ELF-1 (cell line): ENCODE measurements around the gene GPR152.
"Not testable (repeated sequence)": the region's sequence is repeated elsewhere in the genome, so short reads cannot be mapped to it uniquely, and the experiment has no call there.

Experiments
- DNase-seq: peaks from one replicate; pipeline ENCODE4 v3.0.0-alpha.2; 2016; ENCODE audit warnings: low read depth, low spot score

Gene GPR152

DNA sequence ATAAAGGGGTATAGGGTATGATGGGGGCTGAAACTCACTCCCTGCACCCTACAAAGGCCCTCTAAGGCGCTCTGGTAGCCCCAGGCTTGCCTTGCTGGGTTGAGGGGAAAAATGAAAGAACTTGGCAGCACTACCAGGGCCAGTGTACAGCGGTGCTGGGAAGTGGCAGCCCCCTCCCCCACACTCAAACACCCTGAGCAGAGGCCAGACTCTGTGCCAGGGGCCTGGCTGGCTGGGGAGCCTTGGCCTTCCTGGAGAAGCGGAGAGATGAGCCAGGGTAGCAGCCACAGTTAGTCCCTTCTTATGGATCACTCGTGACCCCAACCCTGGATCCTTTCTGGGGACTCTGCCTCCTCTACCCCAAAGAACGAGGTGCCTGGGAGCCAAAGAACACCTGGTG, 13.8 kb upstream of the GPR152 start:
- DNase-seq: no peak

DNA sequence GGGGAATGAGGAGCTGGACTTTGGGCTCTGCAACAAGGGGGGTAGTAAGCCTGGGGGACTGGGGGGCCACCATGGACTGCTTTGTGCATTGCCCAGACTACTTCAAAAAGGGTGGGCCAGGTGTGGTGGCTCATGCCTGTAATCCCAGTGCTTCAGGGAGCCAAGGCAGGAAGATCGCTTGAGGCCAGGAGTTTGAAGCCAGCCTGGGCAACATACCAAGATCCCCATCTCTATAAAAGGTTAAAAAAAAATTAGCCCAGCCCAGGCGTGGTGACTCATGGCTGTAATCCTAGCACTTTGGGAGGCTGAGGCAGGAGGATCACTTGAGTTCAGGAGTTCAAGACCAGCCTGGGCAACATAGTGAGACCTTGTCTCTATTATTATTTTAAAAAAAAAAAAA, 13.0 kb upstream of the GPR152 start:
- DNase-seq: not testable (repeated sequence)

DNA sequence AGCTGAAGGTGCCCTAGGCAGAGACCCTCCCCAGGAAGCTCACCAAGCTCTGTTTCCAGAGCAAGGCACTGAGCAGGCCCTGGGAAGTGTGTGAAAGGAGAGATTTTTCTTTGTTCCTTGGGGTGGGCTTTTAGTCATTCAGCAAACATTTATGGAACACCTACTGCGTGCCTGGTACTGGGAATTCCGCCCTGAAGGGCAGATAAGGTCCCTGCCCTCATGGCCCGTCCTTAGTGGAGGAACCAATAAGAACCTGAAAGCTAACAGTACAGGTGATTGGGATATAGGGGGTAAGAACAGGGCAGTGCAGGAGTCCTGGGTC, 12.6 kb upstream of the GPR152 start:
- peak; percentile 40 for DNase-seq

DNA sequence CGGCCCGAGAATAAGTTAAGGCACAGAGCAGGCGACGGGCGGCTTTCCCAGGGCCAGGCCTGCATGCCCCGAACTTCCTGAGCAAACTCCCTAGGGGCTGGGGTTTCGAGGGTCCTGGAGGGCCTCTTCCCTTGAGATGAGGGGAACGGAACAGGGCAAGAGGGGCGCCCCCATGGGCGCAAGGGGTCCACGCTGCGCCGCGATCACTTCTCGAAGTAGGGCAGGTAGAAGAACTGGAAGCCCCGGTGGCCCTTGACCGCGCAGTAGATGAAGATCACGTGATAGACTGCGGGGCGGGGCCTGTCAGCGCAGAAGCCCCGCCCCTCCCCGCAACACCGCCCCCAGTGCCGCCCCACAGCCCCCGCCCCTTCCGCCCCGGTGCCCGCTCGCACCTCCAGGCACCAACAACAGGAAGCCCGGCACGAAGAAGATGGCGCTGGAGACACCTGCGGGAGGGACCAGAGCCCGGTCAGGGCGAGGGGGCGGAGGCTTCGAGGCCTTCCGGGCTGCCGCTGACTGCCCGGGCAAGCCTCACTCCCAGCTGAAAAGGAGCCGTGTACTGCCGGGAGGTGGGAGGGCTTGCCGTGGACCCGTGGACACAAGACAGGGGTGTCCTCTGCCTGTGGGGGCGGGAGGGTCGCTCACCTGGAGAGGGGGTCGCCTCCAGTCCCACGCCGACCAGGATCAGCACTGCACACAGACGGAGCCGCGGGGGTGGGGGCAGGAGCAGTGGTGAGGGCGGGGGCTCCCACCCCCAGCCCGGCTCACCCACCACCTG, 12.1 kb upstream of the GPR152 start:
- DNase-seq: peak; percentile 82

DNA sequence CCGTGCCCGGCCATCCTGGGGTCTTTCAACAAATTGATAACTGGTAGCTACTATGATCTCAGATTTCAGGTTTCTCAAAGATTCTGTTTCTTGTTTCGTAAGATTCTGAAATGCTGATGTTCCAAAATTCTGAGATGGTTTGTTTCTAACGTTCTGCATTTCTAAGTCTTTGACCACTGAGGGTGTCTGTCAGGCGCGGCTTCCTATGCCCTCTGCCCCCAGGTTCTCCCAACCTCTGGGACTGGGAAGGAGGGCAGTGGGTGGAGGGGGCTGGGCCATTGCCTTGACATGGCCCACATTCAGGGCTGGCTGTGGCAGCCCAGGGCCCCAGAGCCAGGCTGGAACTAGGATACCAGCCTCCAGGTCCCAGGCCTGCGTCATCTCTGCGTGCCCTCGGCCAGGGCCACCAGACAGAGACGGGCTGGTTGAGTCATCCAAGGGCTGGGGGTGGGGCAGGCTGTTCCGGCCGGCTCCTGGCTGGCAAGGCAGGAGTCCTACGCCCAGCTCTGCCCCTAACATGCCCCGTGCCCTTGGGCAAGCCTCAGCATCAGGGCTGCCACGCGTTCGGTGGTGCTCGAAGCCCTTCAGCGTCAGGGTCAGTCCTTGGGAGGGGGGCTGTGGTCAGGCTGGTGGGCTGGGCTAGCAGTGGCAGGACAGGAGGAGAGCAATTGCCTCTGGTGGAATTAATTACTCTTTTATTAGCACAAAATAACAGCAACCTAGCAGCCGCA, 11.3 kb upstream of the GPR152 start:
- DNase-seq: peak; percentile 45

DNA sequence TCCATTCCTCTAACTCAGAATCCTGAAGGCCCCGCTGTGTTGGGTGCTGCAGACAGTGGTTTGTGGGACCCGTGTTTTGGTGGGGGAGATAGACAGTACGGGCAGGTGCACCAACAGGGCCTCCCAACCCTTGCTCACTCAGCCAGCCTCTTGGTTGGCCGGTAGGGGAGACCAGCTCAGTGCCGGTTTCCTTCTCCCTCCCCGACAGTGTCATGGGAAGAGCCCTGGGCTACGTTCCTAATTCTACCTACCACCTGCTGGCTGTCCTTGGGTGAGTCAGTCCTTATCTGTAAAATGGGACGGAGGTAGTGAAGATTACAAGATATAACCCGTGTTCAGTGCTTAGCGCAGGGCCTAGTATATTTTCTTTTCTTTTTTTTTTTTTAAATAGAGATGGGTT, 10.7 kb upstream of the GPR152 start:
- DNase-seq: peak; percentile 35

DNA sequence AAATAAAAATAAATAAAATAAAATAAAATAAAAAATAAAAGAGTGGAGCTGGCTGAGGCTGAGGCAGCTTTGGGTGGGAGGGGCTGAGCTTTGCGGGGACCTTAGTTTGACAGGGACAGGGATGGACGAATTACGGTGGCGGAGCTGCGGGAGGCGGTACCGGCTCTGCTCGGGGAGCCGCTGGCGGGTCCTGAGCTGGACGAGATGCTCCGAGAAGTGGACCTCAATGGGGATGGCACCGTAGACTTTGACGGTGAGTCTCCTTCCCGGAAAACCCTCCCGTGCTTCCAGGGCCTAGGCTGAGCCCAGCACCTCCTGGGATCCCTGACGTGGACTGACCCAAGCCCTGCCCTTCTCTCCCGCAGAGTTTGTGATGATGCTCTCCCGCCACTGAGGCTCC, 5.7 kb upstream of the GPR152 start:
- no peak for DNase-seq

DNA sequence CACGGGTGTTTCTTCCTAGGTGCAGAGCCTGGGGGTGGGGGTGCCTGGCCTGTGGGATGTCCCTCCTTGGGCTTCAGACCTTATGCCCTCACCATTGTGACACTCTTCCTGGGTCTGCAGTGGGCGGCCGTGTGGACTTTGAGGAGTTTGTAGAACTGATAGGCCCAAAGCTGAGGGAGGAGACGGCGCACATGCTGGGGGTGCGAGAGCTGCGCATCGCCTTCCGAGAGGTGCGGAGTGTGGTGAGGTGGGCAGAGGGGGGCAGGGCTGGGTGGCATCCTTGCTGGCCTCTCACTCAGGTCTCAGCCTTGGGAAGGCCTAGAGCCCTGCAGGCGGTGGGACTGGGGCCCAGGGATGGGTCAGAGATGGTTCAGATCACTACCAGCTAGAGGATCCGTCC, 4.9 kb upstream of the GPR152 start:
- DNase-seq: no peak

DNA sequence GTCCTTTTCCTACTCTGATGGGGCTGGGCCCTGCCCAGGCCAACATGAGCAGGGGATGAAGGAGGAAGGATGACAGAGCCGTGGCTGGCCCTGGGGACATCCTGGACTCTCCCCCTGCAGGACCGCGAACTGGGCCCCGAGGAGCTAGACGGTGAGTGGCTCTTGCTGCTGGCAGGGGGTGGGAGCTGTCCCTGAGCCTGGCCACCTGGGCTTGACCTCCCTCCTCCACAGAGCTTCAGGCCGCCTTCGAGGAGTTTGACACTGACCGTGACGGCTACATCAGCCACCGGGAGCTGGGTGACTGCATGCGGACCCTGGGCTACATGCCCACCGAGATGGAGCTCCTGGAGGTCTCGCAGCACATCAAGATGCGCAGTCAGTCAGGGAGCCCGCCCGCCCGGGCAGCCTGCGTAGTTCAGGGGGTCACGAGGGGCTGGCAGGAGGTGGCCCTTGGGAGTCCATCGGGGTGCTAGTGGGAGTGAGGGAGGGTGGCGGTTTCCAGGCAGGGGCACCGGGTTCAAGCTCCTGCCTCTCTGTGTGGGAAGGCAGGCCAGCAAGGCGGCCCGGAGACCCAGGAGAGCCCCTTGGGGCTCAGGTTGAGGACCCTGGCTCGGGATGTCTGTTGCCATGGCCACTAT, 3.7 kb upstream of the GPR152 start:
- no peak for DNase-seq

DNA sequence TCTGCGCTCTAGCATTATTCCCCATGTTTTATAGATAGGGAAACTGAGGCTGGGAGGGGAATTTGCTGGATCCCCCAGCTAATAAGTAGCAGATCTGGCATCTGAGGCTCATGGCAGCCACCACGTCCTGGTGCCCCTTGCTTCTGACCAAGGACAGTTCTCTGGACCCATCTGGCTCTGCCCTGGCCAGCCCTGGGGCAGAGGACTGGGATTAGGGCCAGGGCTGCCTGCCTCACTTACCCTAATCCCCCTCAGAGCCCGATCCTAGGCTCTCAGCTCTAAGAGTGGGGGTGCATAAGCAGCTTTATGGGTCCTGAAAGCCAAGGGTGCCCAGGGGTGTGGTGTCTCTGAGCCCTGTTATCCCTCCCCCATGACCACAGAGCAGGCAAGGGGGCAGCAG, 2.5 kb upstream of the GPR152 start, which contains the start of gene CABP4:
Gene CABP4 (plus strand): TSS at position 301 of the 400 bp plus-strand sequence. CDS start 70 bp downstream, at position 371.
- DNase-seq: no peak

DNA sequence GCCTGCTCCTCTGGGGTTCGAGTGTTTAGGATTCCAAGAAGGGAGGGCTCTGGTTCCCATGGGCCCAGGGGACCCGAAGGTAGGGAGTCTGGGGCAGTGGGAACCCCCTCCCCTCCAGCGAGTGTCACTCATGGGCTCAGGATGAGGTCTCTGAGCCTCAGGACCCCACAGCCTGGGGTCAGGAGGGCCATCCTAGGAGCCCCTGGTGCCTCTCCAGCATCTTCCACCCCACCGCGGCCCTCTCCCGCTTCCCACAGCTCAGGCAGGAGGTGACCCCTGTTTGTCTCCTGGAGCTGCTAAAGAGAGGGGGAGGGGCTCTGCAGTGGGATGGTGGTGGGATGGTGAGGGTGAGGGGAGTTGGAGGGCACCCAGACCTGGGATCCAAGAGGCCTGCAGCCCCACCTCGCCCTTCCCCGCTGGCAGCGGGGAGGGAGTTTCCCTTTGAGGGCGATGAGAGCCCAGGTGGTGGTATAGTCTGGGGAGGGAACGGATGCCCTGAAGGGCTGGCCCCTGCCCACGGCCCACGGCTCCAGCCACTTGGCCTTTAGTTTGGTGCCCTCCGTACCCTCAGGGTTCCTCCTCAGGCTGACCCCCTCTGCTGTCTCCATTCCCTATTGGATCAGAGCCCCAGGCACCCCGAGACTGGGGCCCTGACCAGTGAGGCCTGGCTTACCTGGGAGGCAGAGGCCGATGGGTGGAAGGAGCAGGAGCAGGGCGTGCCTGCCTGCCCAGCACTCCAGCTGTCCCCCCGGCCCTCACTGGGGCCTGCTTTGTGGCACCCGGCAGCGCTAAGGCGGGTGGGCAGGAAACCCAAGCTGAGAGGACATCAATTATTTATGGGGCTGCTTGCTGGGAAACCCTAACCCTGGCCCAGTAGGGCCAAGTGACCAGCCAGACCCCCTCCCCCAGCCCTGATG, 1.5 kb upstream of the GPR152 start:
- no peak for DNase-seq

DNA sequence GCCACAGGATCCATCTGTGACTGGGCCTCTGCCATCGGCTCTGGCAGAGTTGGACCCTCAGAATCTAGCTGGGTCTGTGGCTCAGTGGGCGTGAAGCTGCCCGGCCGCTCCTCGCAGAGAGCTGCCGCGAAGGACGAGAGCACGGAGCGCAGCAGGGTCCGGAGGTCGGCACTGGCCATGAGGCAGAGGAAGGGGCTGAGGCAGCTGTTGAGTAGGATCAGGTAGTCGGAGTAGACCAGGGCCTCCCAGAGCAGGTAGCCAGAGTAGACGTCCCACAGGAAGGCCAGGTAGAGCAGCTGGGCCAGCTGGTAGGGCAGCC, 912 bp downstream of the GPR152 start:
- no peak for DNase-seq

DNA sequence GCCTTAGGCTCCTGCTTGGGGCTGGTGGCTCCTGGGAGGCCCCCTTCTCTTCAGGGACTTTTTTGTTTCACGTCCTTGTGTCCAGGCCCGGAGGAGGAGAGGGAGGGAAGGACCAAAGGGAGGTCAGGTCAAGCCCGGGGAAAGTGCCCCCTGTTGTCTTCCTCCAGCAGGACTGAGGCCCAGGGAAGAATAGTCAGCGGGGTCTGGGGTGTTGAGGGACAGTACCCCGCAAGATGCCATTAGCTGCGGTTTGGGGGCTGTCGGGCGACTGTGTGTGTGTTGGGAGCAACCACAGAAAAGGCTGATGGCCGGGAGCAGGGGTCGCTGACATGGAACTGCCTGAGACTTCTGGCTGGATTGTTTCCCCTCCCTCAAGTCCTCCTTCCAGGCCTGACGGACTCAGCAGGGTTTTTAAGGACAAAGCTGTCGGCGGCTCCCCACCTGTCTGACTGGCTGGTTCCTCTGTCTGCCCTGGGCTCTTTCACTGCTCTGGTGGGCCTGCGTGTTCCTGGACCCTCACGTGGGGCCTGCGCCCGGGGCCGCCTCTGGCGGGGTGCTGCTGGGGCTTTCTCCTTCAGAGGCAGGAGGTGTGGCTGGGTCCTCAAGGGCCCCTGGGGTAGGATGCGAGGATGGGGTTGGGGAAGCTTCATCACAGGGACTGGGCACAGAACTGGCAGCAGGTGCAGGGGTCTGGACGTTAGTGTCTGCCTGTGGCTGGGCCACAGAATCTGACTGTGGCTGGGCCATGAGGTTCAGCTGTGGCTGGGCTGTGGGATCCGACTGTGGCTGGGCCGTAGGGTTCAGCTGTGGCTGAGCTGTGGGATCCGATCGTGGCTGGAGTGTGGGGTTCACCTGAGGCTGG, 1.5 kb downstream of the GPR152 start:
- DNase-seq: no peak

DNA sequence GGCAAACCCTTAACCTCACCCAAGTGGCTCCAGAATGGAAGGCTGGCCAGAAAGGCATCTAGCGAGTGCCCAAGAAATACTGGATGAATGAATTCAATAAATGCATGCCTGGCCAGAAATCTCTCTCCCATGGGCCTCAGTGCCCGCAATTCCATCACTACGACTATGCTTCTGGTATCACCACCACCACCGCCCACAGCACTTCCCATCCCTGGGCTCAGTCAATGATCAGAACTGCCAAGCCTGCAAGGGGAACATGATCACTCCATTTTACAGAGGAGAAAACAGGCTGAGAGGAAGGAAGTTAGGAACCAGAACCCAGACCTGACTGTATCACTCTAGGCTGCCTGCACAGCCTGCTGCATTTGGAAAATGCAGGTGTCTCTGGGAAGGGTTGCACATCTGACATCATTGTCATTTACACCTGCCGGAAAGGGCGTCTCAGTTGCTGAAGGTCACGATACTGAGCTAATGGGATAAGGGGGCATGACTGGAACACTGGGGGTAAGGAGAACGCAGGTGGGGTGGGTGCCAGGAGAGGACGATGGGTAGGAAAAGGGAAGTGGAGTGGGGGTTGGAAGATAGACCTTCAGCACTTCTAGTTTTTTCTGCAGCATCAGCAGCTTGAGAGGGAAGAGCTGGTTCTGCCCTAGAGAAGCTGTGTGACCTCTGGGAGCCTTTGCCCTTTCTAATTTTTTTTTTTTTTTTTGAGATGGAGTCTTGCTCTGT, 3.2 kb downstream of the GPR152 start:
- DNase-seq: no peak

DNA sequence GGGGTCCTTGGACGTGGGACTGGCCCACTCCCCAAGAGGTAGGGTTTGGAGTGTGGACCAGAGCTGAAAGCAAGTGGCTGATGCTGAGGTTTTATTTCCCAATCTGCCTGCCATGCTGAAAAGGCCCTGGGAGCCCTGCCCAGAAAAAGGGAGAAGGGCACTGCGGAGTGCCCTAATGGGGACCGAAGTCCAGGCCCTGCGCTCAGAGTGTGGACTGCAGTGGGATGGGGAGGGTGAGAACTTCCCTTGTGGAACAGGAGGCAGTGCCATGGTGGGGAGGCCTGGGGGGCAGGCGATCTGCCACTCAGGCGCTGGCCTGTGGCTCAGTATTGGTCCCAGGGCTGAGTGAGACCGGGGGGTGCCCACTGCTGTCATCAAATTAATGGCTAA, 4.3 kb downstream of the GPR152 start:
- no peak for DNase-seq

DNA sequence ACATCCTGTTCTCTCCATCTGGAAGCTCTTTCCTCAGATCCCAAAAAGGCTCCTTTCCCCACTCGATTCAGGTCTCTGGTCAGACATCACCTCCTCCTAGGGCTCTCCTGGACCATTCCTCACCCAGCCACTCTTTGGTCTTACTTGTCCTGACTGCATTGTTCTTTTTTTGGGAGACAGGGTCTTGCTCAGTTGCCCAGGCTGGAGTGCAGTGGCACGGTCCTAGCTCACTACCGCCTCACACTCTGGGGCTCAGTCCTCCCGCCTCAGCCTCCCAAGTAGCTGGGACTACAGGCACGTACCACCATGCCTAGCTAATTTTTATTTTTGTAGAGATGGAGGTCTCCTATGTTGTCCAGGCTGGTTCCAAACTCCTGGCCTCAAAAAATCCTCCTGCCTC, 7.0 kb downstream of the GPR152 start:
- no peak for DNase-seq

DNA sequence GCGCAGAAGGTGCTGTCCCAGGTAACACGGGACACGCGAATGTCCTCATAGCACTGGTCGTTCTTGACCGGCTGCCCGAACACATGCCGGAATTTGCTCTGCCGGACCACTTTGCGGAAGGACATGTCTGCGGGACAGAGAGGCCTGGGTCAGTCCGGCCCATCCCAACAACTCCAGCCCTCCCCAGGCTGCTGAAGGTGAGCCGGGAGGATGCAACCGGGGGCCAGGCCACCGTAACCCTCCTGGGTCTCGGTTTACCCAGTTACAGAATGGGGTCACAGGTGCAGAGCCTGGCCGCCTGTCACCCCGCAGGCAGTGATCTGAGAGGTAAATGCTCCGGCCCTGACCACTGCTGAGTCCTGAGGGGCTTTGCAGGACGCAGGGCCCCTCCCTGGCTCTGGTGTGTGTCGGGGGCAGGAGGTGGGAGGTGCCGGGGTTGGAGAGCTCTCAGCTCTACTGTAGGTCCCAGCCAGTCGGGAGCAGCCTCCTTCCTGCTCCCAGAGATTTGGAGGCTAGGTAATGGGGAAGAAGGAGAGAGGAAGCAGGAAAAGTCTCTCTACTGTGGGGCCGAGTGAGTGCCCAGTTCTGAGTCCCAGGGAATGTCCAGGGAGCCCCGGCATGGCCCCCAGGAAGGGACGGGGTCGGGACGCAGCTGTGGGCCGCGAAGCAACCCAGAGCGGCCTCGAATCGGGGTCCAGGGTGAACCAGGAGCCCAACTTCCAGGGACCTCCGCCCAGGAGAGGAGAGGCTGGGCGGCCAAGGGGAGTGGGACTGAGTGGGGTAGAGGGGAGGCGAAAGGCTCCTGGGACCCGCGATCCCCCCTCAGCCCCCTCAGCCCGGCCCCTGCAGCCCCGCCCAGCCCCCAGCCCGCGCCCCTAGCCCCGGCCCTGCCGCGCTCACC, 9.8 kb downstream of the GPR152 start:
- no peak for DNase-seq

DNA sequence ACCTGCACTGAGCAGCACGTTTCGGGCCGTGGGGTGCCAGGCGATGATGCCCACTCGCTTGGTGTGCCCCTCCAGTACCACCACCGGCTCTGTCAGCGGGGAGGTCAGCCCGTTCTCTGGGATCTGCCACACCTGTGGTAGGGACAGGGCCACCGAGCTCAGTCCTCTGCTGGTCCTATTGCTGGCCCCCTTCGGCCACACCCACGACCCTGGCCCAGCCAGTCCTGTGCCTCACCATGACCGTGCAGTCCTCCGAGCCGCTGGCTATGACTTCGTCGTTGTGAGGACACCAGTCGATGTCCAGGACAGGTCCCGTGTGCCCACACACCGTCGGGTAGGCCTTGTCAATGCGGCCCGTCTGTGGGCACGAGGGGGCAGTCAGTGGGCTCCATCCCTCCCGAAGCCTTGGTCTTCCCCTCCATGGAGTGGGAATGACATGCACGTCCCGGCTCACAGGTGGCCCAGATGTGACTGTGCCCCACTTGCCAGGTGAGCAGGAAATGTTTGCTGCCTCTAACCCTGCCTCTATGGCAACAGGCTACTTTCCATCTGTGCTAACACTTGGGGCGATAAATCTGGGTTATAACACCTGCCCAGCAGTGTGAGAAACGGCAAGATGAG, 10.7 kb downstream of the GPR152 start:
- DNase-seq: no peak

DNA sequence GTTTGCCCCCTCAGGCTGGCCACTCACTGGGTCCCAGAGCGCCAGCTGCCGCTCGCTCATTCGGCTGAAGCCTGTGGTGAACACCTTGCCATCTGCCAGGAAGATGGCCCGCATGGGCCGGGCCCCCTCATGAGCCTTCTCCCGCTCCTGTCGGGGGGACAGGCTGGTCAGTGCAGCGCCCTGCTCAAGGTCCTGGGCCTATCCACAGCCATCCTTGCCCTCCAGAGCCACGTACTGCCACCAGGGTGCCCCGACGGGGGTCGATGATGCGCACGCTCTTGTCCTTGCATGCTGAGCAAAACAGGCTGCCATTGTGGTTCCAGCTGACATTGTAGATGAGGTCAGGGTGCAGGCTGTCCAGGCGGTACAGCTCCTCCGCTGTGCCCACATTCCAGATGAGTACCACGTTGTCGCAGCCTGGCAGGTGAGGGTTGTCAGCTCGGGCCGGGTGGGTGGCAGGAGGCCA, 11.4 kb downstream of the GPR152 start:
- DNase-seq: no peak
